HCT116 (cell line): ENCODE data around the gene SEC14L1. TPM values are rescaled to one million over a fixed set of nuclear protein-coding genes. Genes with fewer than 3 reads are reported as not detected.
"Not testable (repeated sequence)": the region's sequence is repeated elsewhere in the genome, so short reads cannot be mapped to it uniquely, and the experiment has no call there.

Experiments used
- ATAC-seq: fragments of 200-7000 bp; cut with Tn5 transposase; 2 replicates; pipeline ENCODE4 v1.9.1; 2020; ENCODE audit warnings: mild to moderate bottlenecking, moderate library complexity
- BruUV-seq: library from RNA; stranded (reverse); fragments of 400-500 nt; replicated peaks from 2 replicates; lab custom pipeline; 2021; lab: Mats Ljungman, UMichigan
- CTCF ChIA-PET: fragments of 300-600 bp; sonication (Branson Sonifier 250); formaldehyde crosslinking; loops from one replicate; lab custom pipeline; 2021; ENCODE audit warnings: antibody characterized with exemption; lab: Charles Lee
- POLR2A ChIA-PET: fragments of 300-600, 350-600 bp; sonication (Branson Sonifier 250); formaldehyde crosslinking; loops from one replicate; lab custom pipeline; 2021; ENCODE audit warnings: antibody characterized with exemption; lab: Charles Lee
- RAD21 ChIA-PET, 2 experiments: fragments of 300-600 bp; sonication (Branson Sonifier 250); formaldehyde crosslinking; loops; one replicate each; lab custom pipeline; 2023; ENCODE audit warnings: low total read pairs in 2 of 2; ENCODE audit not compliant: uncharacterized antibody in 2 of 2, unreplicated experiment in 2 of 2, low non-redundant PET in 1 of 2; lab: Charles Lee
- DNase-seq: peaks from one replicate; pipeline ENCODE4 v3.0.0-alpha.2; 2010; ENCODE audit warnings: low read depth, low spot score
- H2AFZ ChIP-seq: fragments of 200-600 bp; shearing (Covaris generic), sonication (generic); 2 replicates; pipeline ENCODE4 v1.6.1; 2017; ENCODE audit warnings: low read depth, mixed run types, mixed read lengths, antibody characterized with exemption, low read length; ENCODE audit not compliant: poor library complexity, severe bottlenecking
- H3K27ac ChIP-seq: 2 replicates; pipeline ENCODE4 v1.5.1; 2012; ENCODE audit warnings: low read depth, low read length
- H3K27me3 ChIP-seq: fragments of 200-600 bp; sonication (generic); 2 replicates; pipeline ENCODE4 v1.6.1; 2016; ENCODE audit warnings: mixed run types, low read length, mixed read lengths; ENCODE audit not compliant: insufficient read depth
- H3K36me3 ChIP-seq, 2 experiments: fragments of 200-500 bp in 1 of 2; fragments of 200-600 bp in 1 of 2; sonication (Bioruptor generic) in 1 of 2; sonication (generic) in 1 of 2; 2 replicates each; pipeline versions ENCODE4 v1.5.1 to v1.6.1; 2014 to 2016; ENCODE audit warnings: low read length in 2 of 2, inconsistent platforms in 1 of 2, mixed read lengths in 1 of 2, mixed run types in 1 of 2; ENCODE audit not compliant: insufficient read depth in 2 of 2, control insufficient read depth in 1 of 2
- H3K4me1 ChIP-seq, 2 experiments: fragments of 200-600 bp in 1 of 2; sonication (generic) in 1 of 2; 2 replicates each; pipeline versions ENCODE4 v1.5.1 to v1.6.1; 2012 to 2017; ENCODE audit warnings: low read length in 2 of 2, inconsistent platforms in 1 of 2, mild to moderate bottlenecking in 1 of 2, mixed read lengths in 1 of 2, mixed run types in 1 of 2, moderate library complexity in 1 of 2; ENCODE audit not compliant: insufficient read depth in 2 of 2, control insufficient read depth in 1 of 2
- H3K4me2 ChIP-seq: fragments of 200-600 bp; sonication (generic); 2 replicates; pipeline ENCODE4 v1.6.1; 2017; ENCODE audit warnings: mixed run types, low read length, mixed read lengths
- H3K4me3 ChIP-seq, 2 experiments: fragments of 200-600 bp in 1 of 2; sonication (generic) in 1 of 2; replicated peaks in 1 of 2; 2 replicates each; pipeline ENCODE4 v1.5.1; 2011 to 2016; ENCODE audit warnings: low read length in 2 of 2, control low read depth in 1 of 2, low read depth in 1 of 2, mild to moderate bottlenecking in 1 of 2, mixed read lengths in 1 of 2, mixed run types in 1 of 2
- H3K79me2 ChIP-seq: fragments of 200-600 bp; sonication (generic); 2 replicates; pipeline ENCODE4 v1.6.1; 2017; ENCODE audit warnings: mild to moderate bottlenecking, mixed run types, low read length, moderate library complexity, mixed read lengths; ENCODE audit not compliant: insufficient read depth
- H3K9ac ChIP-seq: fragments of 200-600 bp; sonication (generic); 2 replicates; pipeline ENCODE4 v1.6.1; 2016; ENCODE audit warnings: low read length, mixed read lengths
- H3K9me2 ChIP-seq: fragments of 200-600 bp; sonication (generic), shearing (Covaris generic); 2 replicates; pipeline ENCODE4 v1.6.1; 2017; ENCODE audit warnings: mixed run types, mild to moderate bottlenecking, moderate library complexity; ENCODE audit not compliant: insufficient read depth
- H3K9me3 ChIP-seq, 2 experiments: fragments of 200-500 bp in 1 of 2; fragments of 200-600 bp in 1 of 2; sonication (Bioruptor generic) in 1 of 2; sonication (generic) in 1 of 2; 2 replicates each; pipeline ENCODE4 v1.6.1; 2014 to 2017; ENCODE audit warnings: low read length in 2 of 2, mixed read lengths in 2 of 2, inconsistent platforms in 1 of 2, low read depth in 1 of 2, mild to moderate bottlenecking in 1 of 2, mixed run types in 1 of 2, moderate library complexity in 1 of 2; ENCODE audit not compliant: control insufficient read depth in 1 of 2, insufficient read depth in 1 of 2
- H4K20me1 ChIP-seq: fragments of 200-600 bp; sonication (generic), shearing (Covaris generic); 2 replicates; pipeline ENCODE4 v1.6.1; 2017; ENCODE audit warnings: mixed run types, mild to moderate bottlenecking, moderate library complexity; ENCODE audit not compliant: insufficient read depth
- EZH2 ChIP-seq: fragments of 200-600 bp; sonication (generic); IDR thresholded peaks from 2 replicates; pipeline ENCODE4 v1.6.1; 2017; ENCODE audit warnings: antibody characterized with exemption, mixed run types
- REST ChIP-seq: IDR thresholded peaks from 2 replicates; pipeline ENCODE4 v1.6.1; 2012; ENCODE audit warnings: low read depth
- YY1 ChIP-seq: IDR thresholded peaks from 2 replicates; pipeline ENCODE4 v1.6.1; 2011; ENCODE audit warnings: low read length, low read depth, moderate library complexity, mild to moderate bottlenecking; ENCODE audit not compliant: insufficient replicate concordance; ENCODE audit errors: extremely low read depth
- intact Hi-C: fragments of 100-400 bp; cut with micrococcal nuclease; formaldehyde crosslinking; loops from 2 replicates; pipeline ENCODE4 v1.10.0; 2022
- total RNA-seq: library from RNA; stranded (reverse); gene quantifications from one replicate; pipeline ENCODE4 v1.2.1, GENCODE V29; 2021; ENCODE audit not compliant: unreplicated experiment
- TF ChIP-seq, protein P1 (sequence below), 3 experiments: fragments of 200-600 bp in 1 of 3; sonication (generic) in 1 of 3; IDR thresholded peaks in 2 of 3; conservative IDR thresholded peaks in 1 of 3; 2 replicates each; pipeline ENCODE4 v1.5.1; 2012 to 2017; ENCODE audit warnings: low read depth in 2 of 3, low read length in 2 of 3, antibody characterized with exemption in 1 of 3, borderline replicate concordance in 1 of 3, control low read depth in 1 of 3, mild to moderate bottlenecking in 1 of 3, mixed read lengths in 1 of 3, mixed run types in 1 of 3, moderate library complexity in 1 of 3; ENCODE audit not compliant: insufficient read depth in 1 of 3
- TF ChIP-seq, protein P2 (sequence below): IDR thresholded peaks from 2 replicates; pipeline ENCODE4 v1.6.1; 2012

Gene SEC14L1
- total RNA-seq, 1 experiment from 2014 or later: 59.7 TPM

- TF ChIP-seq, protein P1, sequence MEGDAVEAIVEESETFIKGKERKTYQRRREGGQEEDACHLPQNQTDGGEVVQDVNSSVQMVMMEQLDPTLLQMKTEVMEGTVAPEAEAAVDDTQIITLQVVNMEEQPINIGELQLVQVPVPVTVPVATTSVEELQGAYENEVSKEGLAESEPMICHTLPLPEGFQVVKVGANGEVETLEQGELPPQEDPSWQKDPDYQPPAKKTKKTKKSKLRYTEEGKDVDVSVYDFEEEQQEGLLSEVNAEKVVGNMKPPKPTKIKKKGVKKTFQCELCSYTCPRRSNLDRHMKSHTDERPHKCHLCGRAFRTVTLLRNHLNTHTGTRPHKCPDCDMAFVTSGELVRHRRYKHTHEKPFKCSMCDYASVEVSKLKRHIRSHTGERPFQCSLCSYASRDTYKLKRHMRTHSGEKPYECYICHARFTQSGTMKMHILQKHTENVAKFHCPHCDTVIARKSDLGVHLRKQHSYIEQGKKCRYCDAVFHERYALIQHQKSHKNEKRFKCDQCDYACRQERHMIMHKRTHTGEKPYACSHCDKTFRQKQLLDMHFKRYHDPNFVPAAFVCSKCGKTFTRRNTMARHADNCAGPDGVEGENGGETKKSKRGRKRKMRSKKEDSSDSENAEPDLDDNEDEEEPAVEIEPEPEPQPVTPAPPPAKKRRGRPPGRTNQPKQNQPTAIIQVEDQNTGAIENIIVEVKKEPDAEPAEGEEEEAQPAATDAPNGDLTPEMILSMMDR (IDR thresholded peaks at IDR 0.05 in 2 of 3, conservative IDR thresholded peaks at IDR 0.05 in 1 of 3; ENCODE audit: borderline replicate concordance in 1 of 3, insufficient read depth in 1 of 3, low read depth in 2 of 3, low read length in 2 of 3): no peak
- TF ChIP-seq, protein P2, sequence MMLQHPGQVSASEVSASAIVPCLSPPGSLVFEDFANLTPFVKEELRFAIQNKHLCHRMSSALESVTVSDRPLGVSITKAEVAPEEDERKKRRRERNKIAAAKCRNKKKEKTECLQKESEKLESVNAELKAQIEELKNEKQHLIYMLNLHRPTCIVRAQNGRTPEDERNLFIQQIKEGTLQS: no peak
- TF ChIP-seq YY1 (no peak), REST (no peak), EZH2 (no peak)
These were observed 10.4 kb downstream of the SEC14L1 start (continued) for GRCh38 chr17:77151186-77151585.

- H3K36me3 ChIP-seq, H3K9ac ChIP-seq, intact Hi-C loops, BruUV-seq, DNase-seq, H3K27ac ChIP-seq, H2AFZ ChIP-seq, POLR2A ChIA-PET, H3K9me3 ChIP-seq, H3K9me2 ChIP-seq, H3K27me3 ChIP-seq, CTCF ChIA-PET, H4K20me1 ChIP-seq, H3K4me2 ChIP-seq, H3K4me1 ChIP-seq, ATAC-seq, RAD21 ChIA-PET, H3K4me3 ChIP-seq: not testable (repeated sequence)
- H3K79me2 ChIP-seq: peaks cover 27% of the 10 kb centered on the region
These were observed 11.3 kb downstream of the SEC14L1 start for GRCh38 chr17:77152056-77152455.
